ENCODE measurements around the gene ELP5. TPM values are rescaled to one million over a fixed set of nuclear protein-coding genes. Genes with fewer than 3 reads are reported as not detected.

The ELP5 gene
- total and polyA plus RNA-seq, 2 donors (not counting 1 experiment from before 2014, with no cell fraction given) = 48.0 to 69.9 TPM

GRCh38 chr17:7217113-7217987 lies 34.7 kb upstream of the ELP5 start:
- no peak overlapping the region for H3K27ac Mint-ChIP-seq
- Histone ChIP-seq H3K79me2 (ENCODE audit: control insufficient read depth, insufficient read depth, low read length) (peaks cover 7% of the 10 kb centered on the region), H3K27ac (ENCODE audit: low read length in 2 of 2) (no peak overlapping the region), H3K4me3 (ENCODE audit: control extremely low read depth in 1 of 5, extremely low read depth in 1 of 5, insufficient read depth in 1 of 5, low read depth in 2 of 5, low read length in 4 of 5) (no peak overlapping the region), H3K4me2 (replicated peaks; ENCODE audit: low read depth, low read length, poor library complexity, severe bottlenecking) (peak overlapping the region; percentile 56), H3K9me3 (ENCODE audit: control extremely low read depth in 1 of 3, control insufficient read depth in 2 of 3, insufficient read depth in 1 of 3, low read length in 2 of 3) (no peaks in the 10 kb centered on the region), H3K27me3 (replicated peaks in 1 of 4; ENCODE audit: control extremely low read depth in 1 of 4, control insufficient read depth in 3 of 4, insufficient read depth in 4 of 4, low read length in 3 of 4) (no peaks in the 10 kb centered on the region), H3K4me1 (ENCODE audit: control insufficient read depth in 2 of 2, insufficient read depth in 2 of 2, low read length in 2 of 2) (peaks cover 32 to 64% of the 10 kb centered on the region in 2 donors), H3K9ac (ENCODE audit: low read length) (no peak overlapping the region), H3K36me3 (replicated peaks in 1 of 2; ENCODE audit: control extremely low read depth in 1 of 2, control insufficient read depth in 1 of 2, extremely low read depth in 1 of 2, insufficient read depth in 2 of 2, low read length in 1 of 2) (peaks cover 0 to 5% of the 10 kb centered on the region in 2 experiments), H2AFZ (ENCODE audit: insufficient read depth, low read depth, low read length, poor library complexity, severe bottlenecking) (no peak overlapping the region), H4K20me1 (ENCODE audit: control insufficient read depth, insufficient read depth, low read length, poor library complexity, severe bottlenecking) (no peaks in the 10 kb centered on the region)
- DNase-seq = no peak
- WGBS (ENCODE audit: insufficient coverage) = 2% methylated on average over 13 of the region's 32 CpGs
- no peaks in the 10 kb centered on the region for H3K9me3 Mint-ChIP-seq (ENCODE audit: insufficient read depth)
- ATAC-seq (ENCODE audit: low read depth) = no peak
- TF ChIP-seq EZH2 (IDR thresholded peaks at IDR 0.05; ENCODE audit: borderline replicate concordance, insufficient read depth, low read depth, low read length, poor library complexity, severe bottlenecking) (no peak), CTCF (IDR thresholded peaks at IDR 0.05) (no peak)
- no peaks in the 10 kb centered on the region for H3K27me3 Mint-ChIP-seq
- H3K4me3 Mint-ChIP-seq = peak overlapping the region; percentile 23
- intact Hi-C loops (cut with micrococcal nuclease) = no loop called here
- peaks cover 65% of the 10 kb centered on the region for H3K4me1 Mint-ChIP-seq
- ChIA-PET CTCF (interaction anchor here (3.8 kb wide), 1 partner anchor 80 kb away, joined by 47 read pairs; no protein-coding TSS in a partner anchor), POLR2A (interaction anchor here (0.6 to 9.1 kb wide), 3 partner anchors 20 to 264 kb away, joined by 3 to 157 read pairs (median 3); partner anchors contain the start of genes CTDNEP1, DVL2, GABARAP and PHF23)

All from B cell (primary cell).